IPS-NIHi11 (cell line): ENCODE measurements around the gene VKORC1L1.
"Not testable (repeated sequence)": the region's sequence is repeated elsewhere in the genome, so short reads cannot be mapped to it uniquely, and the experiment has no call there.

Experiments
- DNase-seq: peaks from one replicate; pipeline ENCODE4 v3.0.0; 2012; ENCODE audit warnings: mixed read lengths, low spot score

The VKORC1L1 gene

DNA sequence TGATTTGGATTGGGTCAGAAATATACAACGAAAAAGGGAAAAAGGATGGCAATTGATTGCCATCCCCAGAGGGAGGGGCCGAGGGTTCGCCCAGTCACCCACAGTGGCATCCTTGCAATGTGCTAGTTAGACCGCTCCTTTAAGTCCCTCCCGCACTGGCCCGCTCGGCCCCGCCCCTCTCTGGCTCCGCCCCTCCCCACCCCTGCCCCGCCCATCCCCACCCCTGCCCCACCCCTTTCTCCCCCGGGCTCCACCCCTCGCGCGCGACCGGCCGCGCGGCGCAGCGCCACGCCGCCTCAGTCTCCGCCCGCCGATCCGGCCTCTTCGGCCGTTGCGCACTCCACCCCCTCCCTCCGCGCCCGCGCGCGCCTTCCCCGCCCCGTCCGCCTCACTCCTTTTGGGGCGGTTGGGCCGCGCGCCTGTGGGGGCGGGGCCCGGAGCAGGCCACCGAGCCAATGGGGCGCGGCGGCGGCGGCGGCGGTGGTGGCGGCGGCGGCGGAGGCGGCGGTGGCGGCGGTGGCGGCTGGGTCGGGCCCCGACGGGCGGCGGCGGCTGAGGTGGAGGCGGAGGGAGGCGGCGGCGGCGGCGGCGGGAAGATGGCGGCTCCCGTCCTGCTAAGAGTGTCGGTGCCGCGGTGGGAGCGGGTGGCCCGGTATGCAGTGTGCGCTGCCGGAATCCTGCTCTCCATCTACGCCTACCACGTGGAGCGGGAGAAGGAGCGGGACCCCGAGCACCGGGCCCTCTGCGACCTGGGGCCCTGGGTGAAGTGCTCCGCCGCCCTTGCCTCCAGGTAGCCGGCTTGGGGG, at the start of gene VKORC1L1:
Gene VKORC1L1, plus strand, starts transcription at position 299 of the 806 bp plus-strand sequence. Its CDS starts 298 bp downstream, at position 597.
- peak; percentile 91 for DNase-seq

DNA sequence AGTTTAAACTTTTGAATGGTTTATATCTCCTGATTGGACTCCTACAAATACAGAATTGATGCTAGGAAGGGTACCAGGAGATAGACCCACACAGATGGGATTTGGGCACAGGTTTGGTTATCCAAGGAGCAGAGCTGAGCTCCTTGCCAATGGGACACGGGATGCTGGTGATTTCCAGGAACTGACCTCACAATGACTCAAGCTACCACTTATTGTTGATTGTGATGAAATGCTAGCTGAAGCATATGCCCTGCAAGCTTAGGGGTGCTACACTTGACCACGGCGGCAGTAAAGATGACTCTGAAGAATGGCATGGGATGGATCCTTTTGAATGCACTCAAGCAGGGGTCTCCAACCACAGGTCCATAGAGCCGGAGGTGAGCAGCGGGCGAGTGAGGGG, 45.5 kb upstream of the VKORC1L1 start:
- no peak for DNase-seq

- DNase-seq: peak; percentile 36
Measured at GRCh38 chr7:65832281-65832680, 40.6 kb upstream of the VKORC1L1 start.

DNA sequence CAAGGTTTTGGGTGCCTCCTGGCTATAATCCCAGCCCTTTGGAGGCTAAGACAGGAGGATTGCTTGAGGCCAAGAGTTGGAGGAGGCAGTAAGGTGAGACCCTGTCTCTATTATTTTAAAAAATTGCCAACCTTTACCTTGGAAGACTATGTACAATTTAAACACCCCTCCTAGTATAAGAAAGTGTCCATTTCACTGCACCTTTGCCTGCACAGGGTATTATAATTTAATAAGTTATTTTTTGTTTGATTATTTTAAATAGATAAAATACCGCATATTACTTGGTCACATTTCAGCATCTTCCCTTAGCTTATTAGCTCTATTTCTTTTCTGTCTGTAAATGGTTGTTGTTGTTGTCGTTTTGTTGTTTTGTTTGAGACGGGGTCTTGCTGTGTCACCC, 36.2 kb upstream of the VKORC1L1 start:
- DNase-seq: not testable (repeated sequence)

GRCh38 chr7:65837541-65837956, 35.3 kb upstream of the VKORC1L1 start:
- DNase-seq: not testable (repeated sequence)

DNA sequence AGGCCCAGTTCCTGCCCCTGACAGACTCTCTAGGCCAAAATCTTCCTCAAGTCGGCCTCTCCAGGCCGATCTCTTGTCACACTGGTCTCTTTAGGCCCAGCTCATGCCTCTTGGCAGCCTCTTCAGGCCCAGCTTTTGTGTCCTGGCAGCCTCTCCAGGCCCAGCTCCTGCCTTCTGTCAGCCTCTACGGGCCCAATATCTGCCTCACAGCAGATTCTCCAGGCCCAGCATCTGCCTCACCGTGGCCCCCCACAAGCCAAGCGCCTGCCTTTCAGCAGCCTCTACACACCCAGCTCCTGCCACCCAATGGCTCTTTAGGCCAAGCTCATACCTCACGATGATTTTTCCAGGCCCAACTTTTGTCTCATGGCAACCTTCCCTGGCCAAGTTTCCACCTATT, 33.0 kb upstream of the VKORC1L1 start:
- DNase-seq: no peak

- DNase-seq: peak; percentile 17
Measured at GRCh38 chr7:65840446-65840845, 32.4 kb upstream of the VKORC1L1 start.

DNA sequence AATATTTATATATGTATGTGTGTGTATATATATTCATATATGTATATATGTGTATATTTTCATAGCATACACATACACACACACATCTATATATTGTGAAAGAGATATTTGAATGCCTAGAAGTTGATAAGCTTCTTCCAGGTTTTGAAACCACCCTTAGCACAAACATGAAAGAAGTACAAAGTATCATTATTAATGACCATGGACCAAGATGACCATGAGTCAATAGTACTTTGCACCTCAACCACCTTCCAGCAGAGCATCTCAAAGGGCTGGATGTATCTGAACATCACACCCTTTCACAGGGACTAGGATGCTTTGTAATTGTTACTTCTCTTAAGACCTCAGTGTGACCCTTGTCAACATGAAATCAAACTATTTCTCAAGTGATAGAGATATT, 29.3 kb upstream of the VKORC1L1 start:
- not testable (repeated sequence) for DNase-seq

GRCh38 chr7:65846008-65846570, 26.8 kb upstream of the VKORC1L1 start:
- no peak for DNase-seq

DNA sequence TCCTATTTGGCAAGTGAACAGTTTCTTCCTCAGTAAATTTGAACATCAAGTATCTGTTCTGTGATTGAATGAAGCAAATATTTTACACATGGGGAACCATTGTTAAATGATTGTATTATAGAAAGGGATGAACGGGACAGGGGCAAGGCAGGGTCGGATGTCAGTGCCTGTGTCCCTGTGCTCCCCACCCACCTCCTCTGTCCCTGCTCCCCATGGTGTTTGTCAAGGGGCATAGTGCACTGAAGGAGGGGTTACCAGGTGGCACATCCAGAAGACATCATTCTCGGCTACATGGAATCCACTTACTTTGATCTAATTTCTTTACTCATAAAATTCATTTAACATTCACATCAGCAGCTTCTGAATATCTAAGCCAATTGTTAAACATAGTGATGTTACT, 19.4 kb upstream of the VKORC1L1 start:
- DNase-seq: not testable (repeated sequence)

- not testable (repeated sequence) for DNase-seq
Measured at GRCh38 chr7:65853892-65854291, 19.0 kb upstream of the VKORC1L1 start.

DNA sequence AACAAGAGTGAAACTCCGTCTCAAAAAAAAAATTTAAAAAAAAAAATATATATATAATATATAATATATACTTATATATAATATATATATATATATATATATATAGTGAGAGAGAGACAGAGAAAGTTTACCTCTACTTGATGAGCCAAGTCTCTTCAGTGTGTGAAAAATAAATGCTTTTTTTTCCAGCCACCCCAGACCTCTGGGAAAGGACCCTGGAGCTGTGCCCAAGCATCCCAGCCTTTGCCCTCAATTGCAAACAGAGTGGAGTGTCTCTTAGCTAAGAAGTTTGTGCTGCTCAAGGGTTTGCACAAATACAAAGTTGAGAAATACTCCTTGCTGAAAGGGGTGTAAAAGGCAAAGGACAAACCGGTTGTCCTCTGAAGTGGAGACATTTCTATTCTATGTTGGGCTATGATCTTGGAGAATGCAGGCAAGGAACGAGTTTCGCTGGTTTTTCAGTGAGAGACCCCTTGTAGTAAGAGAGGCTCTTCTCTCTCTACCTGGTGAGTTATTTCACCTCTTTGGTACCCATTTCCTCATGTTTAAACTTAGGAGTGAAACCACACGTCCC, 15.5 kb upstream of the VKORC1L1 start:
- not testable (repeated sequence) for DNase-seq

GRCh38 chr7:65858660-65859059, 14.2 kb upstream of the VKORC1L1 start:
- not testable (repeated sequence) for DNase-seq

DNA sequence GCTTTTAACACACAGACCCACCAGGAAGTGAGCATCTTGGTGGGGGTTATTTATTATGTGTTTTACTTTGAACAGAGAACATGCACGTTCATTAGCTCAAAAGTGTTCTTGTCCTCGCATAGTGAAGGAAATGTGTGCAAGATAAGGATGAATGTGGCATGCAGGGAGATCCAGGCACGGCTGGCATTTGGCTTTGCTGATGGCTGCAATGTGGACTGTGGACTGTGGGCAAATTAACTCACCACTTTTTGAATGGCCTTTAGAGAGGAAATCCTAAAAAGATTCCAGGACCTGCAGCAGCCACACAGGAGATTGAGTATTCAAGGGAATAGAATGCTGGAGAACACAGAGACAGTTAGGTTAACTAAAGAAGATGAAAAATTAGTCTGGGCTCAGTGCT, 6.6 kb upstream of the VKORC1L1 start:
- DNase-seq: not testable (repeated sequence)

GRCh38 chr7:65867681-65868080, 5.2 kb upstream of the VKORC1L1 start:
- DNase-seq: not testable (repeated sequence)

DNA sequence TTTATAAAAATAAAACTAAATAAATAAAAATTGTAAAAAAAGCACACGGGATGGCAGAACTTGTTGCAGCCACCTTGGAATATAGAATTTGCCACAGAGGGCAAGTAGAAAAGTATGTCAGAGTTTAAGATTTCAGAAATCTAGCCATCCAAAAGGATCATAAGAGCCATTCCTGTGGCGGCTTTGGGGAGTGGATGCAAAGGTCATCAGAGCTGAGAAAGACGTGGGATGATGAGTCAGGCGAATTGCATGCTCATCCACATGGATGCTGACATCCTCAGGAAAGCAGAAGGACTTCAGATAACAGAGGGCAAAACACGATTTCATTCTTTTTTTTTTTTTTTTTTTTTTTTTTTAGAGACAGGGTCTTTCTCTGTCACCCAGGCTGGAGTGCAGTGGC, 3.6 kb upstream of the VKORC1L1 start:
- not testable (repeated sequence) for DNase-seq

GRCh38 chr7:65871451-65871850, 1.4 kb upstream of the VKORC1L1 start:
- DNase-seq: not testable (repeated sequence)

- peak; percentile 18 for DNase-seq
Measured at GRCh38 chr7:65873582-65874193, 814 bp downstream of the VKORC1L1 start.

DNA sequence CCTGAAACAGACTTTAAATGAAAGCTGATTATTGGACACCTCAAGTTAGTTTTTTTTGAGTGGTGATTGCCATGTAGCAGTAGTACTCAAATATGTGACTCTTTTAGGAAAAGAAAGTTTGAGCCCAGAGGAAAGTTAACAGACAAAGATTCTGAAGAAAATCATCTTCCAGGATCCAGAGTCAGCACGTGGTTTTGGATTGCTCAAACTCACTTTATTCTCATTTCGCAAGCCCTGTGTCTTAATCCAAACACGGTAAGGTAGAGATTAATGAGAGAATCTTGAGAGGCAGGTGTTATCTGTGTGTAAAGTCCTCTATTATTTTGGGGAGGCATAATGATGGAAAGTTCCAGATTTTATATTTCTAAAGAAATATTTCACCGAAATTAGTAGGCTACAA, 2.8 kb downstream of the VKORC1L1 start:
- not testable (repeated sequence) for DNase-seq

- DNase-seq: not testable (repeated sequence)
Measured at GRCh38 chr7:65879292-65880153, 6.6 kb downstream of the VKORC1L1 start.

- not testable (repeated sequence) for DNase-seq
Measured at GRCh38 chr7:65880242-65880641, 7.4 kb downstream of the VKORC1L1 start.

DNA sequence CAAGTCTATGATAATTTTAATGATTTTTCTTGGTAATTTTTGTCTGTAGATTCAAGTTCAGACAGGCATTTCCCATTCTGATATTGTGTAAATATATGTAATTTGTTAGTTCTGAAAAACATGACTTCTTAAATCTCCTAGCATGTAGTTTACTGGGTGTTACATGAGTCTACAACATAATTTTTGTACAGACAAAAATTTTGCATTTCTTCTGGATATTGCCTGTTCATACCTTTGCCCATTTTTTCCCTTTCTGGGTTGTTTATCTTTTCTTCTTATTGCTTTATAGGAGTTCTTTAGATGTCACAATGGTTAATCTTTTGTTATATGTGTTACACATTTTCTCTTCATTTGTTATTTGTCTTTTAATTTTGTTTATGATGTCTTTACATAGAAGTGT, 12.1 kb downstream of the VKORC1L1 start:
- not testable (repeated sequence) for DNase-seq
